ENCODE data around the gene SLC25A14.
"Not testable (repeated sequence)": the region's sequence is repeated elsewhere in the genome, so short reads cannot be mapped to it uniquely, and the experiment has no call there.

The SLC25A14 gene, protein sequence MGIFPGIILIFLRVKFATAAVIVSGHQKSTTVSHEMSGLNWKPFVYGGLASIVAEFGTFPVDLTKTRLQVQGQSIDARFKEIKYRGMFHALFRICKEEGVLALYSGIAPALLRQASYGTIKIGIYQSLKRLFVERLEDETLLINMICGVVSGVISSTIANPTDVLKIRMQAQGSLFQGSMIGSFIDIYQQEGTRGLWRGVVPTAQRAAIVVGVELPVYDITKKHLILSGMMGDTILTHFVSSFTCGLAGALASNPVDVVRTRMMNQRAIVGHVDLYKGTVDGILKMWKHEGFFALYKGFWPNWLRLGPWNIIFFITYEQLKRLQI

DNA sequence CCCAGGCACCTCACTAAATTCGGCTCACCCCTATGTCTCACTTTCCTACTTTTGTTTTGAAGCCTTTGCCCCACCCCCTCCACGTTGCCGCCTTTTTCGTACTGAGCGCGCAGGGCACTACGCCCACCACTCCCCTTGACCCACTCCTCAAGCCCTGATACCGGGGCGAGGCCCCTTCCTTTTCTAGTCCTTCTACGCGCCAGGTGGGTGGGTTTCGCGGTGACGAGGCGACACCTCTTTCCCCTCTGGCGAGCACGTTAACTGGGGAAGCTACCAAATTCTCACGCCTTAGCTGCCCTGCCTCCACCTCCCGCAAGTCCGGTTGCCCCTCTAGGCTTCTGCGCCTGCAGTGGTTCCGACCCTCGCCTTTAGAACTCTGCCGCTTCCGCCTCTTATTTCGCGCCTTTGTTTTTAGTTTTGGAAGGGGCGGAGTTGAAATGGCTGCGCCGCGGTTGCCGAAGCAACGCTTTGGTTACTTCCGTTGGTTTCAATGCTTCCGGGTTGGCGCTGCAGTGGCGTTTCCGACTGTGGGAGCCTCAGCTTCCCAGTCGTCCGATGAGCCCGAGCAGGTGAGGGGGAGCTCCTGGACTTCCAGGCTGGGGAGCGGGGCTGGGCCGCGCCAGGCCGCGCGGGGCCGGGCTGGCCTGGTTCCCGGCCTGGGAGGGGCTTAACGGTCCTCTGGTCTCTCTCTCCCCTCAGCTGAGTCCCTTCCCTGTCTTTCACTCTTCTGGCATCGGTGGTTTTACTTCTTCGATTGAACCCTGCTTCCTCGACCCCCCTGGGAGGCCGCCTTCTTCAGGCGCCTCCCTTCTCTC lies at the start of gene SLC25A14:
Gene SLC25A14 (plus strand): TSS at position 512 of the 815 bp plus-strand sequence. CDS start 360 bp downstream, outside the sequence.
- DNase-seq: peak; percentile 54 to 61

DNA sequence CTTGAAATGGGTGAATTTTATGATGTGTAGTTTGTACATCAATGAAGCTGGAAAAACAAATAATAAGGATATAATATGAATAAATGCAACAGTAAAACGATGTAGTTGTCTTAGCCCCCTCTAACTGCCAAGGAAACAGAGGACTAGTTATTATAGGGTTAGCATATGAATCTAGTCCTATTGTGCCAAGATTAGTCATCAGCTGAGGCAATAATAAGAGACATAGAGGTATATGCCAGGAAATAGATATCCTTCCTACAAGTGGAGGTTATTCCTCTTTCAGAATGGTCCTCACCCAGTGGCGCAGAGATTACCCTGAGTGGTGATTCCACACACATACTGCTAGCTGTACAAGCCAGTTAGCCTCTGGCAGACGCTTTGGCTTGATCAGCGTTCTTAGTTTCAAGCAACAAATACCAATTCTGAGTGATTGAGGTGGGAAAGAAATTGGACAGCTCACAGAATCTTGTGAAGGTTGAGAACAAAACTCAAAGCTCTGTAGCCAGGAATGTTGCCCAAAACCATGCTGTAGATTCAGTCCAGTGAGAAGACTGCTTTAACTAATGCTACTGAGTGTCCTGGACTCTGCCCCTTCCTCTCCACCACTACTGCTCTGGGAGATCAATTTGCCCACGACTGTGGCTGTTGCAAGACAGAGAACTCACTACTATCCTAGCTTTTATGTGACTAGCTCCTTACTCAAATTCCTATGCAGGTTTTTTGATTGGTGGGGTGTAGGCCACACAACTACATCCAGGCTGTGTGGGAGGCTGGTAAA lies 44.0 kb upstream of the SLC25A14 start:
- DNase-seq: no peak

DNA sequence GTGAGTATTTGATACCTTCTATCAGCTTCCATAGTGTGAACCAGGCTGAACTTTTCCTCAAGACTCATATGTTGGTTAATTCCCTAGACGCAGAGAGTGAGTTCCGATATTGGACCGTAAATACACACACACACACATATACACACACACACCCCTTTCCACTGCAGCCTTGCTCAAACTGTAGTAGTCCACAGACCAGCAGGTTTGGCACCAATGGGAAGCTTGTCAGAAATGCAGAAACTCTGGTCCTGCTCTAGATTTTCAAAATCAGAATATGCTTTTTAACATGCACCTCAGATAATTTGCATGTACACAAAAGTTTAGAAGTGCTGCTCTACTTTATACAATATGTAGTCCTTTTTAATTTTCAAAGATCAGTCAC lies 43.4 kb upstream of the SLC25A14 start:
- DNase-seq: no peak

DNA sequence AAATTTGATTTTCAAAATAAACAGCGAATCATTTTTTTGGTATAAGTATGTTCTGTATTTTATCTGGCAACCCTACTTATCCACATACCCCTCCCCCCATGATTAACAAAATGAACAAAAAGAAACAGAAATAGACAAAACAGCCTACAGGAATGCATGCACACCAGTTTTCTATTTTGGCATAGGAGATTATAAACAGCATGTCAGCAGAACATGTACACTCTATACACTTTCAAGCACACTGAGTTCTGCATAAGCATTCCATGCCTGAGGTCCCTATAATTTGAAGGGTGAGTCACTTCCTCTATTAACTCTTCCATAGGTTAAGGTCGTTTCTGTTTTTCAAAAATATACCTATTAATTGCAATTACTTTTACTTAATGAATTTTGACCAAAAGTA lies 43.0 kb upstream of the SLC25A14 start:
- DNase-seq: no peak

DNA sequence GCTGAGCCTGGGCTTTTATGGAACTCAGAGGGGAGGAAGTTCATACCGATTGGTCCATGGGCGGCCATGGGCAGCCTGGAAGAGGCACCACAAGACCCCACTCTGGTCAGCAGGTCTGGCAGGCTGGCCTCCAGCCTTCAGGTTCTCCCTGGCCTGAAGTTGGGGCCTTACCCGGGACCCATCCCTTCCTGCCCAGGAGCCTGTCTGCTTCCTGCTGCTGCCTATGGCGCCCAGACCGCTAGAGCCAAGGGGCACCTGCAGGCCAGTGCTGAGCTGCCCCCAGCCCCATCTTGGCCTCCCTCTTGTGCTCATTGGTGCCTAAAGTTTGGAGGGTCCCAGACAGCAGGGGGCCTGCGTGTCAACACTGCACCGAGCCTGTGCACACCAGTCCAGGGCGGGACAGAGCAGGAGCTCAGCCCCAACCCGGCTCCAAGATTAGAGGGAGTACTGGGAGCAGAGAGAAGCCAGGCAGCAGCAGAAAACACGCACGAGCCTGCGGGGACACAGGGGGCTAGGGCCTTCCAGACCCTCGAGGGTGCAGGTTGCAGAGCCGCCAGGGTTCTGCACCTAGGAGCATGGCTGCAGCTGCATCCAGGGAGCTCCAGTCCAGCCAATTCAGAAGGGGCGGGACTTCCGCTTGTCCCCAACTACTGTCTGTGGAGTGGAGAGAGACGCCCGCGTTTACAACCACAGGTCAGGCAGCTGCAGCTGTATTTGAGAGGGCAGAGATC lies 40.3 kb upstream of the SLC25A14 start:
- DNase-seq: no peak

DNA sequence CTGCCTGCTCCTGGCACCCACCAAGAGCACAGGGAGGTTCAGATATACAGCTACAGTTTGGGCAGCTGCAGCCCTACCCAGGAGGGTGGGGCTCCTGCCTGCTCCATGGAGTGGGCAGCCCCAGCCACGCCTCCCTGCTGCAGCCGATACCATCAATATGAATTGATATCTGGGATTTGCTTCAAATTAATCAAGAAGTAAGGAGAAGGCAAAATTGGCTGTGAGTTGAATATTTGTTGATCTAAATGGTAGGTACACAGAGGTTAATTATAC lies 39.8 kb upstream of the SLC25A14 start:
- no peak for DNase-seq

DNA sequence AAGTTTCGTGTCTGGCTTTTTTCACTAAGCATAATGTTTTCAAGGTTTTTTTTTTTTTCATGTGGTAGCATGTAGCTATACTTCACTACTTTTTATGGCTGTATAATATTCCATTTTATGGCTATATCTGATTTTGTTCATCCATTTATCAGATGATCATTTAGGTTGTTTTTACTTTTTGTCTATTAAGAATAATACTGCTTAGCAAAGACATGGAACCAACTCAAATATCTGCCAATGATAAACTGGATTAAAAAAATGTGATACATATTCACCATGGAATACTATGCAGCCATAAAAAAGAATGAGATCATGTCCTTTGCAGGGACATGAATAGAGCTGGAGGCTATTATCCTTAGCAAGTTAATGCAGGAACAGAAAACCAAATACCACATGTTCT lies 38.3 kb upstream of the SLC25A14 start:
- DNase-seq: no peak

DNA sequence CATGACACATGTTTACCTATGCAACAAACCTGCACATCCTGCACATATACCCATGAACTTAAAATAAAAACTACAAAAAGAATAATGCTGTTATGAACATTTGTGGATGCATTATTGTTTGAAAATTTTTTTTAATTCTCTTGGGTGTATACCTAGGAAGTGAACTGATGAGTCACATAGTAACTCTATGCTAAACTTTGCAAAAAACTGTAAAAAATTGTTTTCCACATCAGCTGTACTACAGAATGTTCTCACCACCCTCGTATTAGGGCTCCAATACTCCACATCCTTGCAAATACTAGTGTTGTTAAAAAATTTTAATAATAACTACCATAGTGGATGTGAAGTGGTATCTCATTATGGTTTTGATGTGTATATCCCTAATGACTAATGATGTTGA lies 37.7 kb upstream of the SLC25A14 start:
- DNase-seq: no peak

DNA sequence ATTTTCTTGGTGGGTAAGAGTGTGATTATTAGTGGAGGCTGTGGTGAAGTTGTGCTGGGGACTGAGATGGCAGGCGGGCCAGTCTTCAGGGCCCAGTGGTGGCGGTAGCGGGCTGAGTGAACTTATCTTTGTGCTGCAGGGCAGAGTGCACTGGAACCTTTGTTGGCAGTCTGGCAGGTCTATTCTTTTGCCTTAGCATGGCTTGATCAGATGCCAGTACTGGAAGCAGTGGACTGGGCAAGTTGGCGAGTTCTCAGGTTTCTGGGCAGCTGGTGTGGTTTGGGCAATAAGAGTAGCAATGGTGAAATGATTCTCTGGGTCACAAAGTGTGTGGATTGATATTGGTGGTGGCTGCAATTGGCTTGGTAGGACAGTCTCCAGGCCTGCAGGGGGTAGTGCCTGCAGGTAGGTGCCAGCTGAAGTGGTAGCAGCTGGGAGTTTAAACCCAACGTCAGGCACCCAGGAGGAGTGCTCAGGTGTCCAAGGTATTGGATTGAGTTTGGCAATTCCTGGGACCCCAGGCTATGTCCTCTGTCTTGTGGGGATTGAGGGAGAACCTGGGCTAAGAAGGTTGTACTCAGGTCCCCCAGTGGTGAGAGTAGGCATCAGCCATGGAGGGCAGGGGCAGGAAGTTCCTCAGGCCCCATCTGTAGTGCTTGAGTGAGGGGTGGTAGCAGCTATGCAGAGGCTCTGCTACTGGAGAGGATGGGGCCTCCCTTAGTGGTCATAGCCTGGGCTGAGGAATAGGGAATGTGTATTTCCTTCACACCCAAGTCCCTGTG lies 34.9 kb upstream of the SLC25A14 start:
- DNase-seq: no peak

DNA sequence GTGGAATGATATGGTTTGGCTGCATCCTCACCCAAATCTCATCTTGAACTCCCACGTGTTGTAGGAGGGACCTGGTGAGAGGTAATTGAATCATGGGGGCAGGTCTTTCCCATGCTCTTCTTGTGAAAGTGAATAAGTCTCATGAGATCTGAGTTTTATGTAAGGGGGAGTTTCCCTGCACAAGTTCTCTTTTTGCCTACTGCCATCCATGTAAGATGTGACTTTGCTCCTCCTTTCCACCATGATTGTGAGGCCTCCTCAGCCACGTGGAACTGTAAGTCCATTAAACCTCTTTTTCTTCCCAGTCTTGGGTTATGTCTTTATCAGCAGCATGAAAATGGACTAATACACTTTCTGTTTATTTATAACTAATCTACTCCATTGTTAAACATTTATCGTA lies 19.8 kb upstream of the SLC25A14 start:
- DNase-seq: not testable (repeated sequence)

DNA sequence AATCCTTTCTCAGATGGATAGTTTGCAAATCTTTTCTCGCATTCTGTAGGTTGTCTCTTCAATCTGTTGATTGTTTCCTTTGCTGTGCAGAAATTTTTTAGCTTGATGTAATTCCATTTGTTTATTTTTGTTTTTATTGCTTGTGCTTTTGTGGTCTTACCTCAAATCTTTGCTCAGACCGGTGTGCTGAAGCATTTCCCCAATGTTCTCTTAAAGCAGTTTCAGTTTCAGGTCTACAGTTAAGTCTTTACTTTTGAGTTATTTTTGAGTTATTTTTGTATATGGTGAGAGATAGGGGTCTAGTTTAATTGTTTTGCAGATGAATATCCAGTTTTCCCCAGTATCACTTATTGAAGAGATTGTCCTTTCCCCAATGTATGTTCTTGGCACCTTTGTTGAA lies 18.2 kb upstream of the SLC25A14 start:
- DNase-seq: no peak

DNA sequence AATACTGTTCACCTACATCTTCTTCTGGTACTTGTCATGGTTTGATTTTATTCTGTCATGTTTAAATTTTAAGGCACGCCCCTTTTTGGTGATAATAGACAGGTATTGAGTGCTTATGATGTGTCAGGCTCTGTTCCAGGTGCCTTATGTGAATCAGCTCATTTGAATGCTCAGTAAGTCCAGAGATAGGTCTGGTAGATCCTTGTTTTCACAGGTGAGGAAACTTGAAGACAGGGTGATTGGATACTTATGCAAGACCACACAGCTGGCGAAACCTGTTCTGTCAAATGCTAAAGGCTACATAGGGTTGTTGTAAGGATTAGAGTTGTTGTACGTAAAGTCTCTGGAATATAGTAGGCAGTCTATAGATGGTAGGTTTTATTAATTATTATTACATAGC lies 9.6 kb upstream of the SLC25A14 start:
- no peak for DNase-seq

DNA sequence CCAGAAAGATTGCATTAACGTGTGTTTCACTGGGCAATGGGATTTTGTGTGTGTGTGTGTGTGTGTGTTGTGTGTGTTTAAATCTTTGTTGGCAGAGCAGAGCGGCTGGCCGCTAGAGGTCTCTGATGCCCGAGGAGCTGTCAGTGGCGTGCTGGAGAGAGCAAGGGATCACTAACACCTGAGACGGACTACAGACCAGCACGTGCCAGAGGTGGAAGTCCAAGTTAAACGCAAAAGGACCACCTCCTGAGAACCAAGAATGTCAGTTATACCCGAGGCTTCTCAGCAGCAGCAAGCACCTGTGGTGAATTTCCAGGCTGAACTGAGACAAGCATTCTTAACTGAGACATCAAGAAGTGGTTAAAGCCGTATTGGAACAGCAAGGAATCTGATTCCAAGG lies 9.0 kb upstream of the SLC25A14 start:
- DNase-seq: peak; percentile 5 to 17

DNA sequence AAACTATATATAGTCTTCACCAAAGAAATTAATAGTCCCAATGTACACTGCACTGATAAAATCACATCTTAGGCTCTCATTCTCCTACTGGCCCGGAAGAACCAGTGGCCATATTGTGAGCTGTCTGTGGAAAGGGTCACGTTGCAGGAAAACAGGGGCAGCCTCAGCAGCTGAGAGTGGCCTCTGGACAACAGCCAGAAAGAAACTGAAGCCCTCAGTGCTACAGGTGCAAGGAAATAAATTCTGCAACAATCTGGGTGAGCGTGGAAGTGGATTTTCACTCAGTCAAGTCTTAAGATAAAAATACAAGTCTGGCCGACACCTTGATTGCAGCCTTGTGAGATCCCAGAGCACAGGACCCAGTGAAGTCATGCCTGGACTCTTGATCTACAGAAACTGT lies 3.2 kb upstream of the SLC25A14 start:
- no peak for DNase-seq

DNA sequence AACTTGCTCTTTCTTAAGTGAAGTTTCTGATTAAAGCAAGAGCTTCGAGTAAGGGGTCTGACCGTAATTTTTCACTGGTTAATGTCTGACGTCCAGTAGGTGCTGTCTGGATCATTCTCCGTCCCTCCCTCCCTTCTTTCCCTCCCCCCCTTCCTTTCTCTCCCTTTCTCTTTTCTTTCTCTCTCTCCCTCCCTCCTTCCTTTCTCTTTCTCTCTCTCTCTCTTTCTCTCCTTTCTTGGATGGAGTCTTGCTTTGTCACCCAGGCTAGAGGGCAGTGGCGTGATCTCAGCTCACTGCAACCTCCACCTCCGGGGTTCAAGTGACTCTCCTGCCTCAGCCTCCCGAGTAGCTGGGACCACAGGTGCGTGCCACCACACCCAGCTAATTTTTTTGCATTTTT lies 850 bp upstream of the SLC25A14 start:
- not testable (repeated sequence) for DNase-seq

DNA sequence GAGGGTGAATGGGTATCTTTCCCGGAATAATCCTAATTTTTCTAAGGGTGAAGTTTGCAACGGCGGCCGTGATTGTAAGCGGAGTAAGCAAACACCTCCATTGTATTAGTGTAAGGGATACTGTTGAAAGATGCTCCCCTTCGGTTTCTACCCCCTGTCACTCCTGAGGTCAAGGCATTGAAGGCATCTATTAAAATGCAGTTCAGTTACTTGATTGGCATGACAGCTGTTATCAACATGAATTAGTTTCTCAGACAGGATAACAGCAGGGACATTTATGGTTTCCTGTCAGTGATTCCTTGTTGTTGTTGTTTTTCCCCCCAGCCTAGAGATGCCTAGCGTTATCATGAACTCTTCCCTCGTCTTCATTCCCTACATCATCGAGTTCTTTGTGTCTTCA lies 552 bp downstream of the SLC25A14 start:
- DNase-seq: no peak

DNA sequence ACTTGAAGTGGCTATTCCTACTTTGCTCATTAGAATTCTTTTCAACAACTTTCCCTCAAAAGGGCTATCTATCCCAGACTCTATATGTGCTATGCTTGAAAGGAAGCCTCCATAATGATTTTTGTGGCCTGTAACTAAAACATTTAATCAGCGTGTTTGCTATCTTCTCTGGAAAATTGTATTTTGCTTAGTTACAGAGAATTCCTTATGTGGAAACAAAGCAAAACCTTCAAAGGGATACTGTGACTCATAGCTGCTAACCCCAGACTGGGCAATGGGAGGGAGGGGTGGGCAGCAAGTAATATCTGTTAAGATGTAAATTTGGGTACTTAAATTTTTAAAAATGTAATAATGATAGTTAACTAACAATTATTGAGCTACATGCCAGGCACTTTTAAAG lies 3.7 kb downstream of the SLC25A14 start:
- DNase-seq: no peak

DNA sequence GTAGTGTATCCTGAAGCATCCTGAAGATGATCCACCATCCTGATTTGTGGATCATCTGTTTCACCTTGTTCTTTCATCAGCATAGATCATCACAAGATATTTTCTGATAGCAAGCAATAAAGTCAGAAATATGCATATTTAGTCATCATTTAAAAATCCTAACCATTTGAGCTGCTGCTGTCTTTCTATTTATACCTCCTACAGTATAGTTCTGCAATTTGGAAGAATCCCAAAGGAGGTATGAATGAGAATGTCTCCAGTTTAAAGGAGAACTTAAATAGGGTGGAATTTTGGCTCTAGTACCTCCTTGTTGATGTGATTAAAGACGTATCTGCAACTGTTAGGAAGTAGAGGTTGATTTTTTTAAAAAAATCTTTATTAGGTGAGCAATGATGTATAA lies 7.6 kb downstream of the SLC25A14 start:
- DNase-seq: no peak

DNA sequence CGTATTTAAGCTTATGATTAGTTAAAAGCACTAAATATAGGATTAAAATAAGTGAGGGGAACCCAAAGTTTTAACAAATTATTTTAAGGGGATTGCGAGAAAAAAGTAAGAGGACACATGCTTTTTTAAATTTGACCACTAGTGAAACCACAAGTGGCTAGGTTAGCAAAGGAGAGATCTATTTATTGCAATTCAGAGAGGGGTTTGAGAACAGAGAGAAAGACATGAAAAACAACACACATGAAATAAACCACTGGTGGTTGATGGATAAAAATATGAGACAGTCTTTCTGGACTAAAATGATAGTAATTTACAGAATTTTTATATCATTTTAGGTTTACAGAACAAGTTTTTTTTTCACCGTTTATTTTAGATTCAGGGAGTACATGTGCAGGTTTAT lies 11.8 kb downstream of the SLC25A14 start:
- no peak for DNase-seq

DNA sequence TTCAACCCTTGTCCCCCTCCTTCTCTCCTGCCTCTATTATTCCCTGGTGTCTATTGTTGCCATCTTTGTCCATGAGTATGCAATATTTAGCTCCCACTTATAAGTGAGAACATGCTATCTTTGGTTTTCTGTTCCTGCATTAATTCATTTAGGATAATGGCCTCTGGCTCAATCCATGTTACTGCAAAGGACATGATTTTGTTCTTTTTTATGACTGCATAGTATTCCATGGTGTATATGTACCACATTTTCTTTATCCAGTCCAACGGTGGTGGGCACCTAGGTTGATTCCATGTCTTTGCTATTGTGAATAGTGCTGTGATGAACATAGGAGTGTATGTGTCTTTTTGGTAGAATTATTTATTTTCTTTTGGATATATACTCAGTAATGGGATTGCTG lies 12.3 kb downstream of the SLC25A14 start:
- not testable (repeated sequence) for DNase-seq

DNA sequence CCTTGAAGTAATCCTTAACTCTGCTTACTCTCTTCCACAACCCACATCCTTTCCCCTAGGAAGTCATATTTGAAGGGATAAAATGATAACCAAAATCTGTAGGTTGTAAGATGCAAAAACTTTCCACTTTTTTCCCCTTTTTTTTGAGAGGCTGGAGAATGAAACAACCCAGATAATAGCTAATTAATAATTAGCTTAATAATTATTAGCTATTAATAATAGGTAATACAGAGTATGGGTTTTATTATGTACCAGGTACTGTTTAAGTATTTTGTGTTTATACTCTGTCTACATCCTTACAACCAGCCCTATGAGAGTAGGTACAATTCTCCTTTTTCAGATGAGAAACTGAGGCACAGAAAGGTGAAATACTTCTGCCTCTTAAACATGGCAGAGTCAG lies 36.4 kb downstream of the SLC25A14 start:
- DNase-seq: no peak

DNA sequence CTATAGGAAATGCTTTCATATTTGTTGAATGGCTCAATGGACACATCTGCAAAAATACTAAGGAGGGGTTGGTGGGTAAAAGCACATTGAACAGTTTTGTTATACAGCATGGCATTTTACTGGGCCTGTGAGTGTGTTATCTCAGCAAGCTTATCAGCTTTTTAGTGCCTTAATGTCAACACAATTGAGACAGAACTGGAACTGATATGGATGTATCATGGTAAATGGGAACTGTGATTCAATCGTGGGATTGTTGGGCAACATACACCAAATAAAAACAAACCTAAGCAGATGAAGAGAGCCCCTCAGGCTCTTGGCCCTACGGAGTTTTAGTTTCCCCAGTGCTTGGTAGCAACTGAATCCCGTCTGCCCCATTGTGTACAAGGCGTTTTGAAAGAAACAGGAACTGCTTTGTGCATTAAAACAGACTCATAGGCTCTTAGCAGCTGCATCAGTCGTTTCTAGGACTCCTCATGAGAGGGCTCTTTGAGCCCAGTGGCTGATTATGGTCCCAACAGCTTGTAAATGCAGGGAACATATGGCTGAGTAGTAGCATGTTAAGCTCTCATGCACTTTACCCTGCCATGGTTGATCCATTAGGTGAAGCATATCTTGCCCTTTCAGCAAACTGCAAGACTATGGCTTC lies 38.4 kb downstream of the SLC25A14 start:
- DNase-seq: no peak

Data from stimulated activated CD4-positive, alpha-beta T cell treated with anti-CD3 and anti-CD28 coated beads, Interleukin-4, amount 100 ng/mL, for 4 hours (primary cell).